H9 (cell line): Measurements from ENCODE around the gene AKT1. TPM values are rescaled to one million over a fixed set of nuclear protein-coding genes. Genes with fewer than 3 reads are reported as not detected.

Source experiments
- DNase-seq: peaks from one replicate; pipeline ENCODE4 v3.0.0-alpha.2; 2017
- H2AFZ ChIP-seq: one replicate; pipeline ENCODE4 v1.6.1; 2013; ENCODE audit warnings: mild to moderate bottlenecking, low read length, control low read depth, moderate library complexity
- H2AK5ac ChIP-seq: 2 replicates; pipeline ENCODE4 v1.6.1; 2013; ENCODE audit warnings: low read length, control low read depth, mixed read lengths; ENCODE audit not compliant: insufficient read length
- H2BK120ac ChIP-seq: one replicate; pipeline ENCODE4 v1.6.1; 2013; ENCODE audit warnings: low read depth, mild to moderate bottlenecking, low read length, control low read depth, inconsistent platforms; ENCODE audit not compliant: poor library complexity, severe bottlenecking
- H2BK12ac ChIP-seq: 2 replicates; pipeline ENCODE4 v1.6.1; 2013; ENCODE audit warnings: low read length, control low read depth, mixed read lengths, low read depth; ENCODE audit not compliant: insufficient read length
- H2BK15ac ChIP-seq: 2 replicates; pipeline ENCODE4 v1.6.1; 2013; ENCODE audit warnings: low read depth, low read length, control low read depth
- H2BK20ac ChIP-seq: one replicate; pipeline ENCODE4 v1.6.1; 2013; ENCODE audit warnings: low read depth, mild to moderate bottlenecking, low read length, control low read depth, inconsistent platforms; ENCODE audit not compliant: poor library complexity, severe bottlenecking
- H2BK5ac ChIP-seq: 2 replicates; pipeline ENCODE4 v1.6.1; 2013; ENCODE audit warnings: low read length, control low read depth, mixed read lengths; ENCODE audit not compliant: insufficient read length
- H3K14ac ChIP-seq: 2 replicates; pipeline ENCODE4 v1.6.1; 2013; ENCODE audit warnings: low read length, control low read depth; ENCODE audit not compliant: insufficient read depth
- H3K18ac ChIP-seq: 2 replicates; pipeline ENCODE4 v1.6.1; 2013; ENCODE audit warnings: low read depth, mild to moderate bottlenecking, mixed read lengths, low read length, control low read depth; ENCODE audit not compliant: insufficient read length
- H3K23ac ChIP-seq: 2 replicates; pipeline ENCODE4 v1.6.1; 2013; ENCODE audit warnings: low read length, control low read depth, mixed read lengths, low read depth; ENCODE audit not compliant: insufficient read length
- H3K23me2 ChIP-seq: 2 replicates; pipeline ENCODE4 v1.6.1; 2013; ENCODE audit warnings: low read depth, mild to moderate bottlenecking, mixed read lengths, low read length, control low read depth; ENCODE audit not compliant: insufficient read length, poor library complexity, severe bottlenecking
- H3K27ac ChIP-seq: 2 replicates; pipeline ENCODE4 v1.5.1; 2013; ENCODE audit warnings: low read length, control low read depth, mixed read lengths, low read depth; ENCODE audit not compliant: insufficient read length
- H3K27me3 ChIP-seq: 2 replicates; pipeline ENCODE4 v1.6.1; 2013; ENCODE audit warnings: low read length, control low read depth, inconsistent platforms; ENCODE audit not compliant: insufficient read depth
- H3K4ac ChIP-seq: 2 replicates; pipeline ENCODE4 v1.6.1; 2013; ENCODE audit warnings: low read depth, mild to moderate bottlenecking, control low read depth, inconsistent platforms, low read length, moderate library complexity
- H3K4me1 ChIP-seq: 2 replicates; pipeline ENCODE4 v1.6.1; 2013; ENCODE audit warnings: low read length, control low read depth, inconsistent platforms; ENCODE audit not compliant: insufficient read depth
- H3K4me2 ChIP-seq: 2 replicates; pipeline ENCODE4 v1.6.1; 2013; ENCODE audit warnings: low read length, control low read depth, mixed read lengths; ENCODE audit not compliant: insufficient read length, insufficient read depth
- H3K56ac ChIP-seq: 2 replicates; pipeline ENCODE4 v1.6.1; 2013; ENCODE audit warnings: low read depth, mild to moderate bottlenecking, mixed read lengths, low read length, control low read depth; ENCODE audit not compliant: insufficient read length
- H3K79me1 ChIP-seq: 2 replicates; pipeline ENCODE4 v1.6.1; 2013; ENCODE audit warnings: low read depth, mild to moderate bottlenecking, moderate library complexity, low read length, control low read depth, inconsistent platforms; ENCODE audit not compliant: insufficient read depth, poor library complexity, severe bottlenecking
- H3K79me2 ChIP-seq: 2 replicates; pipeline ENCODE4 v1.6.1; 2013; ENCODE audit warnings: low read length, control low read depth, inconsistent platforms; ENCODE audit not compliant: insufficient read depth
- H3K9ac ChIP-seq: 2 replicates; pipeline ENCODE4 v1.6.1; 2013; ENCODE audit warnings: low read length, control low read depth, mixed read lengths; ENCODE audit not compliant: insufficient read length; ENCODE audit errors: extremely low read depth
- H3K9me3 ChIP-seq: one replicate; pipeline ENCODE4 v1.6.1; 2013; ENCODE audit warnings: low read depth, low read length, inconsistent platforms; ENCODE audit not compliant: control insufficient read depth
- H3T11ph ChIP-seq: one replicate; pipeline ENCODE4 v1.6.1; 2013; ENCODE audit warnings: mild to moderate bottlenecking, low read length, control low read depth, inconsistent platforms
- H4K20me1 ChIP-seq: one replicate; pipeline ENCODE4 v1.6.1; 2013; ENCODE audit not compliant: control insufficient read depth, insufficient read length, insufficient read depth
- H4K5ac ChIP-seq: 2 replicates; pipeline ENCODE4 v1.6.1; 2013; ENCODE audit warnings: low read depth, mild to moderate bottlenecking, mixed read lengths, low read length, control low read depth; ENCODE audit not compliant: insufficient read length
- H4K8ac ChIP-seq: replicated peaks from 2 replicates; pipeline ENCODE4 v1.6.1; 2013; ENCODE audit warnings: low read length, control low read depth, mixed read lengths, low read depth; ENCODE audit not compliant: insufficient read length
- H4K91ac ChIP-seq: 2 replicates; pipeline ENCODE4 v1.6.1; 2013; ENCODE audit warnings: low read depth, mild to moderate bottlenecking, moderate library complexity, mixed read lengths, low read length, control low read depth; ENCODE audit not compliant: insufficient read length
- H3K27ac Mint-ChIP-seq, 3 experiments: 2 replicates in 2 of 3; 3 replicates in 1 of 3; pipeline ENCODE4 v1.8.0; 2020 to 2021; ENCODE audit warnings: mixed read lengths in 3 of 3, mild to moderate bottlenecking in 1 of 3, moderate library complexity in 1 of 3
- H3K27me3 Mint-ChIP-seq: 2 replicates; pipeline ENCODE4 v1.8.0; 2021; ENCODE audit warnings: low read depth, mild to moderate bottlenecking, moderate library complexity, mixed read lengths
- H3K36me3 Mint-ChIP-seq, 3 experiments: 2 replicates in 2 of 3; 3 replicates in 1 of 3; pipeline ENCODE4 v1.8.0; 2020 to 2021; ENCODE audit warnings: low read depth in 3 of 3, mixed read lengths in 3 of 3; ENCODE audit not compliant: insufficient read depth in 1 of 3
- H3K4me1 Mint-ChIP-seq, 2 experiments: 2 replicates each; pipeline ENCODE4 v1.8.0; 2020; ENCODE audit warnings: mixed read lengths in 2 of 2
- H3K4me3 Mint-ChIP-seq, 2 experiments: 2 replicates in 1 of 2; 3 replicates in 1 of 2; pipeline ENCODE4 v1.8.0; 2020 to 2021; ENCODE audit warnings: mild to moderate bottlenecking in 2 of 2, mixed read lengths in 2 of 2, moderate library complexity in 1 of 2
- H3K9me3 Mint-ChIP-seq, 2 experiments: 2 replicates in 1 of 2; 3 replicates in 1 of 2; pipeline ENCODE4 v1.8.0; 2020; ENCODE audit warnings: mild to moderate bottlenecking in 2 of 2, mixed read lengths in 2 of 2, moderate library complexity in 1 of 2
- WGBS: extraction: QIAGEN DNeasy Blood & Tissue Kit; methylation state at CpG from one replicate; pipeline ENCODE4 v1.1.7; 2013; ENCODE audit warnings: missing lambda C conversion rate, low lambda C conversion rate, mixed read lengths; ENCODE audit not compliant: insufficient read length; ENCODE audit errors: extremely low coverage; 5-methylcytosine and 5-hydroxymethylcytosine counted together
- total RNA-seq: library from RNA; stranded (reverse); gene quantifications from 2 replicates; pipeline ENCODE4 v1.2.1, GENCODE V29; 2021
- TF ChIP-seq, protein P1 (sequence below): fragments of 200-600 bp; sonication (generic); conservative IDR thresholded peaks from 3 replicates; pipeline ENCODE4 v1.8.0; 2021; ENCODE audit warnings: antibody characterized with exemption, mild to moderate bottlenecking

Gene AKT1
- total RNA-seq, 1 experiment from 2014 or later = 101 TPM

DNA sequence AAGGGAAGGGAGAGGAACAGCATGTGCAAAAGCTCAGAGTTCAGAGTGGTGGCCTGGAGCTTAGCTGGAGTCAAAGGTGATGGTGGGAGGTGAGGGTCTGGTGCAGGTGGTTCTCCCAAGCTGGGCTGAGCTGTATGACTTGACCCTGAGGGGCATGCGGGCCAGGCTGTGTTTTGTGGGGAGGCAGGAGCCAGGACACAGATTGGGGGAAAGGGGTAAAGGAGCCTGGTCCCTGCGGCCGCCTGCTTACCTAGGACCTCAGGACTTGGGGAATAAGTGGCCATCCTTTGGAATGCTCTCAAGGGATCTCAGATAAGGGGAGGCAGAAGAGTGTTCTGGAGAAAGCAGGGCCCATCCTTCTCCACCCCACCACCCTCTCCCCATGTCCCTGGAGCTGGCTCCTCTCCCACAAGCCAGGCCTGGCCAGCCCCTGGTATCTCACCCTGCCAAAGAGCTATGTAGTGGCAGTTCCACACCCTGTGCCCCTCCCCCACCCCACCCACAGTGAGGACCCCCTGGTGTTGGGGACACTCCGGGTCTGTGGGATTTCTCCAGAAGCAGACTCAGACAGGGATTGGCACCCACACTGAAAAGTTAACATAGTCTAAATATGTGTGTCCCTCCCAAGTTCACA lies 49.6 kb upstream of the AKT1 start:
- H2BK20ac ChIP-seq = no peak overlapping the region
- no peaks in the 10 kb centered on the region for H3K9me3 Mint-ChIP-seq
- no peak overlapping the region for H2BK5ac ChIP-seq
- no peak overlapping the region for H2AK5ac ChIP-seq
- H3K18ac ChIP-seq = no peak overlapping the region
- no peak overlapping the region for H2BK12ac ChIP-seq
- no peak overlapping the region for H3K27ac ChIP-seq
- no peaks in the 10 kb centered on the region for H3K4me1 ChIP-seq
- H3T11ph ChIP-seq = no peak overlapping the region
- H3K4me2 ChIP-seq = no peak overlapping the region
- no peak overlapping the region for H4K91ac ChIP-seq
- H3K9ac ChIP-seq = no peak overlapping the region
- H3K36me3 Mint-ChIP-seq = no peaks in the 10 kb centered on the region
- H3K56ac ChIP-seq = no peak overlapping the region
- H3K27ac Mint-ChIP-seq = peak overlapping the region in 1 of 3 experiments; percentile 57; a peak in 2 of 7 replicates
- no CpG with 5 or more reads among the region's 4 CpGs for WGBS
- TF ChIP-seq, protein P1, sequence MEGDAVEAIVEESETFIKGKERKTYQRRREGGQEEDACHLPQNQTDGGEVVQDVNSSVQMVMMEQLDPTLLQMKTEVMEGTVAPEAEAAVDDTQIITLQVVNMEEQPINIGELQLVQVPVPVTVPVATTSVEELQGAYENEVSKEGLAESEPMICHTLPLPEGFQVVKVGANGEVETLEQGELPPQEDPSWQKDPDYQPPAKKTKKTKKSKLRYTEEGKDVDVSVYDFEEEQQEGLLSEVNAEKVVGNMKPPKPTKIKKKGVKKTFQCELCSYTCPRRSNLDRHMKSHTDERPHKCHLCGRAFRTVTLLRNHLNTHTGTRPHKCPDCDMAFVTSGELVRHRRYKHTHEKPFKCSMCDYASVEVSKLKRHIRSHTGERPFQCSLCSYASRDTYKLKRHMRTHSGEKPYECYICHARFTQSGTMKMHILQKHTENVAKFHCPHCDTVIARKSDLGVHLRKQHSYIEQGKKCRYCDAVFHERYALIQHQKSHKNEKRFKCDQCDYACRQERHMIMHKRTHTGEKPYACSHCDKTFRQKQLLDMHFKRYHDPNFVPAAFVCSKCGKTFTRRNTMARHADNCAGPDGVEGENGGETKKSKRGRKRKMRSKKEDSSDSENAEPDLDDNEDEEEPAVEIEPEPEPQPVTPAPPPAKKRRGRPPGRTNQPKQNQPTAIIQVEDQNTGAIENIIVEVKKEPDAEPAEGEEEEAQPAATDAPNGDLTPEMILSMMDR = no peak
- no peaks in the 10 kb centered on the region for H4K20me1 ChIP-seq
- no peak overlapping the region for H2BK120ac ChIP-seq
- peaks cover 14% of the 10 kb centered on the region for H3K23me2 ChIP-seq
- peaks cover 13 to 16% of the 10 kb centered on the region in 2 experiments for H3K4me1 Mint-ChIP-seq
- H2AFZ ChIP-seq = no peak overlapping the region
- no peaks in the 10 kb centered on the region for H3K27me3 ChIP-seq
- no peaks in the 10 kb centered on the region for H3K79me1 ChIP-seq
- no peak overlapping the region for H3K23ac ChIP-seq
- H3K9me3 ChIP-seq = no peaks in the 10 kb centered on the region
- peaks cover 83% of the 10 kb centered on the region for H3K27me3 Mint-ChIP-seq
- no peak overlapping the region for H2BK15ac ChIP-seq
- no peak overlapping the region for H4K8ac ChIP-seq
- no peak overlapping the region for H4K5ac ChIP-seq
- no peaks in the 10 kb centered on the region for H3K79me2 ChIP-seq
- no peak for DNase-seq
- H3K14ac ChIP-seq = no peak overlapping the region
- H3K4ac ChIP-seq = no peak overlapping the region
- H3K4me3 Mint-ChIP-seq = peak overlapping the region in 1 of 2 experiments; percentile 29; a peak in 1 of 5 replicates
